ENCODE measurements around the gene NMU. TPM values are rescaled to one million over a fixed set of nuclear protein-coding genes. Genes with fewer than 3 reads are reported as not detected.
A peak's percentile ranks its signal among the peaks of the same experiment; 100 is the strongest.
"Not testable (repeated sequence)": the region's sequence is repeated elsewhere in the genome, so short reads cannot be mapped to it uniquely, and the experiment has no call there.

NMU gene, protein sequence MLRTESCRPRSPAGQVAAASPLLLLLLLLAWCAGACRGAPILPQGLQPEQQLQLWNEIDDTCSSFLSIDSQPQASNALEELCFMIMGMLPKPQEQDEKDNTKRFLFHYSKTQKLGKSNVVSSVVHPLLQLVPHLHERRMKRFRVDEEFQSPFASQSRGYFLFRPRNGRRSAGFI
- total RNA-seq (1 to 10 TPM in 1 of 5 donors, under 1 TPM in 2, not detected in 2; 0.72 to 1.4 (median 0.93) TPM), total RNA-seq (0 to 0.37 (median 0) reads per million in 29 experiments)
- total RNA-seq (2013): 0.29 TPM

- H3K27me3 ChIP-seq (replicated peaks in 1 of 2; ENCODE audit: control insufficient read depth in 2 of 2, extremely low read depth in 1 of 2, insufficient read depth in 2 of 2, low read length in 1 of 2): peaks cover 12 to 24% of the 10 kb centered on the region in 2 experiments
- peak within 1 kb of the TSS; percentile 49 to 78 (median 58) for H3K4me3 Mint-ChIP-seq
- H3K4me1 ChIP-seq (ENCODE audit: control insufficient read depth in 1 of 2, extremely low read depth in 1 of 2, insufficient read depth in 2 of 2, low read length in 2 of 2): peaks cover 3 to 11% of the 10 kb centered on the region in 2 experiments
- H3K4me3 ChIP-seq (ENCODE audit: control insufficient read depth in 1 of 2, extremely low read depth in 1 of 2, low read length in 1 of 2): peak within 1 kb of the TSS in 1 of 2 donors; percentile 51
- 2% methylated on average over 73 of the region's 80 CpGs for WGBS (ENCODE audit: insufficient coverage)
- peaks cover 18 to 20% (median 20%) of the 10 kb centered on the region in 3 donors for H3K4me1 Mint-ChIP-seq
- H3K36me3 ChIP-seq (ENCODE audit: control insufficient read depth in 2 of 2, extremely low read depth in 1 of 2, insufficient read depth in 1 of 2, low read length in 1 of 2): no peaks in the 10 kb centered on the region
- no peak within 1 kb of the TSS for H3K27ac ChIP-seq (ENCODE audit: low read length)
- peaks cover 51 to 65% of the 10 kb centered on the region in 2 donors for H3K27me3 Mint-ChIP-seq
- no peak within 1 kb of the TSS for H3K27ac Mint-ChIP-seq
- no peaks in the 10 kb centered on the region for H3K9me3 Mint-ChIP-seq
- CTCF ChIA-PET: interaction anchor here in 1 of 2 donors (0.6 kb wide), 1 partner anchor 268 kb away, joined by 3 read pairs; no protein-coding TSS in a partner anchor
- peak in 10 of 35 experiments; percentile 1 to 26 (median 6) for DNase-seq
- H3K36me3 Mint-ChIP-seq: no peaks in the 10 kb centered on the region
- peak; percentile 43 to 78 (median 53) for ATAC-seq (replicated peaks in 1 of 4)
- H3K9me3 ChIP-seq: no peaks in the 10 kb centered on the region
- POLR2A ChIA-PET: interaction anchor here in 1 of 2 donors (0.6 kb wide), 1 partner anchor 38 kb away, joined by 7 read pairs; no protein-coding TSS in a partner anchor
Observed at GRCh38 chr4:55635741-55636655, at the start of gene NMU. TSS of gene NMU (minus strand) at chr4:55636298. CDS start at chr4:55636192, 106 bp downstream.

- no peaks in the 10 kb centered on the region for H3K4me1 Mint-ChIP-seq
- H3K27ac Mint-ChIP-seq: no peak overlapping the region
Observed at GRCh38 chr4:55684276-55684675, 48.2 kb upstream of the NMU start.

DNA sequence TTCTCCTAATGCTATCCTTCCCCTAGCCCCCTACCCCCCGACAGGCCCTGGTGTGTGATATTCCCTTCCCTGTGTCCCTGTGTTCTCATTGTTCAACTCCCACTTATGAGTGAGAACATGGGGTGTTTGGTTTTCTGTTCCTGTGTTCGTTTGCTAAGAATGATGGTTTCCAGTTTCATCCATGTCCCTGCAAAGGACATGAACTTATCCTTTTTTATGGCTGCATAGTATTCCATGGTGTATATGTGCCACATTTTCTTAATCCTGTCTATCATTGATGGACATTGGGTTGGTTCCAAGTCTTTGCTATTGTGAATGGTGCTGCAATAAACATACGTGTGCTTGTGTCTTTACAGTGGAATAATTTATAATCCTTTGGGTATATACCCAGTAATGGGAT, 46.7 kb upstream of the NMU start:
- H3K4me1 Mint-ChIP-seq; CTCF ChIA-PET; H3K27me3 ChIP-seq (replicated peaks in 1 of 2; ENCODE audit: control insufficient read depth in 2 of 2, extremely low read depth in 1 of 2, insufficient read depth in 2 of 2, low read length in 1 of 2); H3K4me3 Mint-ChIP-seq; H3K27ac ChIP-seq (ENCODE audit: low read length); H3K27ac Mint-ChIP-seq; H3K9me3 Mint-ChIP-seq; POLR2A ChIA-PET; H3K9me3 ChIP-seq; ATAC-seq (replicated peaks in 1 of 4); H3K36me3 Mint-ChIP-seq; H3K27me3 Mint-ChIP-seq; DNase-seq; H3K36me3 ChIP-seq (ENCODE audit: control insufficient read depth in 2 of 2, extremely low read depth in 1 of 2, insufficient read depth in 1 of 2, low read length in 1 of 2); H3K4me1 ChIP-seq (ENCODE audit: control insufficient read depth in 1 of 2, extremely low read depth in 1 of 2, insufficient read depth in 2 of 2, low read length in 2 of 2); H3K4me3 ChIP-seq (ENCODE audit: control insufficient read depth in 1 of 2, extremely low read depth in 1 of 2, low read length in 1 of 2): not testable (repeated sequence)
- 40% methylated on average over 1 of the region's 3 CpGs for WGBS (ENCODE audit: insufficient coverage)

More at GRCh38 chr4:55684276-55684675, 48.2 kb upstream of the NMU start:
- H3K36me3 ChIP-seq (ENCODE audit: control insufficient read depth in 2 of 2, extremely low read depth in 1 of 2, insufficient read depth in 1 of 2, low read length in 1 of 2): no peaks in the 10 kb centered on the region
- no peaks in the 10 kb centered on the region for H3K4me1 ChIP-seq (ENCODE audit: control insufficient read depth in 1 of 2, extremely low read depth in 1 of 2, insufficient read depth in 2 of 2, low read length in 2 of 2)
- Mint-ChIP-seq H3K4me3 (no peak overlapping the region), H3K9me3 (peaks cover 0 to 3% (median 0%) of the 10 kb centered on the region in 3 donors), H3K27me3 (peaks cover 0 to under 1% of the 10 kb centered on the region in 2 donors), H3K36me3 (no peaks in the 10 kb centered on the region)
- no peaks in the 10 kb centered on the region for H3K9me3 ChIP-seq
- H3K27ac ChIP-seq (ENCODE audit: low read length): no peak overlapping the region
- ChIA-PET POLR2A (no interaction called here), CTCF (no interaction called here)
- no peak for DNase-seq
- no peaks in the 10 kb centered on the region for H3K27me3 ChIP-seq (replicated peaks in 1 of 2; ENCODE audit: control insufficient read depth in 2 of 2, extremely low read depth in 1 of 2, insufficient read depth in 2 of 2, low read length in 1 of 2)
- H3K4me3 ChIP-seq (ENCODE audit: control insufficient read depth in 1 of 2, extremely low read depth in 1 of 2, low read length in 1 of 2): no peak overlapping the region
- WGBS (ENCODE audit: insufficient coverage): 85% methylated on average over 2 of the region's 3 CpGs
- no peak for ATAC-seq (replicated peaks in 1 of 4)

GRCh38 chr4:55682295-55682694, 46.2 kb upstream of the NMU start:
- no peak overlapping the region for H3K27ac ChIP-seq (ENCODE audit: low read length)
- ChIA-PET POLR2A (no interaction called here), CTCF (no interaction called here)
- H3K4me3 Mint-ChIP-seq: no peak overlapping the region
- H3K27me3 ChIP-seq (replicated peaks in 1 of 2; ENCODE audit: control insufficient read depth in 2 of 2, extremely low read depth in 1 of 2, insufficient read depth in 2 of 2, low read length in 1 of 2): no peaks in the 10 kb centered on the region
- WGBS (ENCODE audit: insufficient coverage): 64% methylated on average over 1 of the region's 1 CpG
- H3K4me1 ChIP-seq (ENCODE audit: control insufficient read depth in 1 of 2, extremely low read depth in 1 of 2, insufficient read depth in 2 of 2, low read length in 2 of 2): no peaks in the 10 kb centered on the region
- DNase-seq: no peak
- no peak overlapping the region for H3K27ac Mint-ChIP-seq
- H3K9me3 Mint-ChIP-seq: peaks cover 0 to 3% (median 0%) of the 10 kb centered on the region in 3 donors
- no peak overlapping the region for H3K4me3 ChIP-seq (ENCODE audit: control insufficient read depth in 1 of 2, extremely low read depth in 1 of 2, low read length in 1 of 2)
- no peaks in the 10 kb centered on the region for H3K9me3 ChIP-seq
- no peaks in the 10 kb centered on the region for H3K36me3 ChIP-seq (ENCODE audit: control insufficient read depth in 2 of 2, extremely low read depth in 1 of 2, insufficient read depth in 1 of 2, low read length in 1 of 2)
- H3K4me1 Mint-ChIP-seq: no peaks in the 10 kb centered on the region
- no peak for ATAC-seq (replicated peaks in 1 of 4)
- H3K27me3 Mint-ChIP-seq: no peaks in the 10 kb centered on the region
- H3K36me3 Mint-ChIP-seq: no peaks in the 10 kb centered on the region

DNA sequence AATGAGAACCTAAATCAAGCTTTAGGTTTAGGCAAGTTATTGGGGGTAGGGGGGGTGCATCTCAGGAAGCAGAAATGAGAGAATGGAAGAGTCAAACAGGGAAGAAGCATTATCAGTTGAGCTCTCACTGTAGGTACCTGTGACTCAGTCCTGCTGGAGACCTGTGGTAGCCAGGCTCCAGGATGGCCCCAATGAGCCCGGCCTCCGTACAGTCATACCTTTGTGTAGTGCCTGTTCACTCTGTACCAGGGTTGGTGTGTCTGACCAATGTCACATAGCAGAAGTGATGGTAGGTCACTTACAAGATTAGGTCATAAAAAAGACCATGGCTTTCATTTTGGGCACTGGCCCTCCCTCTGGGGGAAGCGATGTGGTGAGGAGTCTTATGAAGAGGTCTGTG, 45.3 kb upstream of the NMU start:
- no peaks in the 10 kb centered on the region for H3K4me1 Mint-ChIP-seq
- no peak overlapping the region for H3K27ac Mint-ChIP-seq
- peaks cover 0 to 3% (median 0%) of the 10 kb centered on the region in 3 donors for H3K9me3 Mint-ChIP-seq
- Histone ChIP-seq H3K27ac (ENCODE audit: low read length) (no peak overlapping the region), H3K36me3 (ENCODE audit: control insufficient read depth in 2 of 2, extremely low read depth in 1 of 2, insufficient read depth in 1 of 2, low read length in 1 of 2) (no peaks in the 10 kb centered on the region), H3K9me3 (no peaks in the 10 kb centered on the region), H3K4me1 (ENCODE audit: control insufficient read depth in 1 of 2, extremely low read depth in 1 of 2, insufficient read depth in 2 of 2, low read length in 2 of 2) (no peaks in the 10 kb centered on the region), H3K4me3 (ENCODE audit: control insufficient read depth in 1 of 2, extremely low read depth in 1 of 2, low read length in 1 of 2) (no peak overlapping the region), H3K27me3 (replicated peaks in 1 of 2; ENCODE audit: control insufficient read depth in 2 of 2, extremely low read depth in 1 of 2, insufficient read depth in 2 of 2, low read length in 1 of 2) (no peaks in the 10 kb centered on the region)
- no peaks in the 10 kb centered on the region for H3K36me3 Mint-ChIP-seq
- ATAC-seq (replicated peaks in 1 of 4) (no peak), DNase-seq (no peak)
- no peaks in the 10 kb centered on the region for H3K27me3 Mint-ChIP-seq
- CTCF ChIA-PET: no interaction called here
- 89% methylated on average over 2 of the region's 3 CpGs for WGBS (ENCODE audit: insufficient coverage)
- POLR2A ChIA-PET: no interaction called here
- no peak overlapping the region for H3K4me3 Mint-ChIP-seq

DNA sequence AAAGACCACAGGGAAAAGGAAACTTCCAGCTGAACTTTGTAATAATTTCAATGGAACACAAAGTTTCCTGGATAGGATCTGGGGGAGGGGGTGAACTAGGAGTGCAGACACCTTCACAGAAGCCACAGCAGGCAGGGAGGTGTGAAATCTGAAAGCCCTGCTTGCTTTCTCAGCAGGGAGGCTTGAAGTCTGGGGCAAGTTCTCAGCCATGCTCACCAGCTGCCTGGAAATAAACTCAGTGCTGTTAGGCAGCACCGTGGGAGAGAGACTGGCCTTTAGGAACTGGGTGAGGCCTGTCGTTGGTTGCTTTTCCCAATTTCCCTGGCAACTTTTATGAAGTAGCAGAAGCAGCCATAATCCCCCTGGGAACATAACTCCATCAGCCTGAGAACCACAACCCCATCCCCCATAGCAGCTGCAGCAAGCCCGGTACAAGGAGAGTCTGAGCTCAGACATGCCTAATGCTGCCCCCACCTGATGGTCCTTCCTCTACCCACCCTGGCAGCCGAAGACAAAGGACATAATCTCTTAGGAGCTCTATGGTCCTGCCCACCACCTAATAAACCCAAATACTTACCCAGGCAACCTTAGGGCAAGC, 39.2 kb upstream of the NMU start:
- Mint-ChIP-seq H3K4me3 (no peak overlapping the region), H3K27ac (no peak overlapping the region), H3K9me3 (peaks cover 0 to 9% (median 5%) of the 10 kb centered on the region in 3 donors), H3K4me1 (no peaks in the 10 kb centered on the region), H3K27me3 (peaks cover 17 to 20% of the 10 kb centered on the region in 2 donors), H3K36me3 (no peaks in the 10 kb centered on the region)
- no peak overlapping the region for H3K4me3 ChIP-seq (ENCODE audit: control insufficient read depth in 1 of 2, extremely low read depth in 1 of 2, low read length in 1 of 2)
- H3K36me3 ChIP-seq (ENCODE audit: control insufficient read depth in 2 of 2, extremely low read depth in 1 of 2, insufficient read depth in 1 of 2, low read length in 1 of 2): no peaks in the 10 kb centered on the region
- 51% methylated on average over 3 of the region's 4 CpGs for WGBS (ENCODE audit: insufficient coverage)
- CTCF ChIA-PET: no interaction called here
- POLR2A ChIA-PET: no interaction called here
- H3K9me3 ChIP-seq: no peaks in the 10 kb centered on the region
- ATAC-seq (replicated peaks in 1 of 4) (no peak), DNase-seq (no peak)
- no peaks in the 10 kb centered on the region for H3K4me1 ChIP-seq (ENCODE audit: control insufficient read depth in 1 of 2, extremely low read depth in 1 of 2, insufficient read depth in 2 of 2, low read length in 2 of 2)
- no peak overlapping the region for H3K27ac ChIP-seq (ENCODE audit: low read length)
- peaks cover 0 to 19% of the 10 kb centered on the region in 2 experiments for H3K27me3 ChIP-seq (replicated peaks in 1 of 2; ENCODE audit: control insufficient read depth in 2 of 2, extremely low read depth in 1 of 2, insufficient read depth in 2 of 2, low read length in 1 of 2)
